Kasumi-1 (cell line): ENCODE results near the gene NT5M.
A peak's percentile ranks its signal among the peaks of the same experiment; 100 is the strongest.

Experiments used
- DNase-seq, 2 experiments: peaks; one replicate each; lab custom pipeline; 2025; lab: John Stamatoyannopoulos, UW

The NT5M gene

DNA sequence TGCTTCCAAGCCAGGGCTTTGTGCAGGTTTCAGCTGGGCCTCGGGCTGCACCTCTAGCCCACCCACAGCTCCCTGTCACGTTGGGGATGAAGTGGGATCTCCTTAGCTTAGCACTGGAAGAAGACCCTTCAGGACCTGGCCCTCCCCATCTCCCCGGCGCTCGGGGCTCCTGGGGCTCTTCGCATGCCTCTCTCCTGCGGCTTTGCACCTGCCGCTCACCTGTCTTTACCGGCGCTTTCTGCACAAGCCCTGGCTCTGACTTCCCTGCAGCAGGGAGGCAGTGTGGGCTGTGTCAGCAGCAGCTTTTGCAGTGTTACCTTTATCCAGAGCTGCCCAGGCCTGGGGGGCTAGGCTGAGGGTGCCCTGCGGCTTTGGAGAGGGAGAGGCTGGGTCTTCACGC is 52.3 kb downstream of the NT5M start:
- no peak for DNase-seq

- peak; percentile 37 to 62 for DNase-seq
These were observed 53.2 kb downstream of the NT5M start for GRCh38 chr17:17356149-17356930.

- no peak for DNase-seq
These were observed 53.7 kb downstream of the NT5M start for GRCh38 chr17:17356931-17357270.

DNA sequence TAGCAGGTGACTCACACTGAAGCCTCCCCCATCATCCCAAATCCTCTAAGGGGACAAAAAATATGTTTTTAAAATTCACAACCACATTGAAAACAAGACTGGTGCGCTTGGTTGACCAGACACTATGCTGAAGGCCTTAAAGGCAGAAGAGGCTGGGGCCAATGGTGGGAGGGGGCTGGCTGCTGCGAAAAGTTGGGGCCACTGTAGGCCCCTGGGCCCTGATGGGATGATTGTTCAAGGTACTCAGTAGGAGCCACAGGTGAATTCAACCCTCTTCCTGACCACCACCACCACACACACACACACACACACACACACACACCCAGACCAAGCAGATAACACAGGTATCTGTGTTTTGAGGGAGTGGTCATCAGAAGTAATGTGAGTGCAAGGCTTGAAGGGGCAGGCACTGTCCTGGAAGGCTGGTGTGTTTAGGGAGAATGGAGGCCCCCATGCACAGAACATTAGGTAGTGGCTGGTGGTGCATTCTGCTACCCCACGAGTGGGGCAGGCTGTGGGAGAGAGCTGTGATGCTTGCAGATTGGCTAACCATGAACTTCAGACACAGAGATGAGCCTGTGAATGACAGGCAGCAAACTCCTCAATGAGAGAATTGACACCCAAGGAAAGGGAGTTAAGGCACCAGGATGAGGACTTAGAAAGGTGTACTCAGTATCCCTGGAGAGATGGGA is 55.0 kb downstream of the NT5M start:
- DNase-seq: no peak

GRCh38 chr17:17358866-17359265 is 55.7 kb downstream of the NT5M start:
- no peak for DNase-seq

DNA sequence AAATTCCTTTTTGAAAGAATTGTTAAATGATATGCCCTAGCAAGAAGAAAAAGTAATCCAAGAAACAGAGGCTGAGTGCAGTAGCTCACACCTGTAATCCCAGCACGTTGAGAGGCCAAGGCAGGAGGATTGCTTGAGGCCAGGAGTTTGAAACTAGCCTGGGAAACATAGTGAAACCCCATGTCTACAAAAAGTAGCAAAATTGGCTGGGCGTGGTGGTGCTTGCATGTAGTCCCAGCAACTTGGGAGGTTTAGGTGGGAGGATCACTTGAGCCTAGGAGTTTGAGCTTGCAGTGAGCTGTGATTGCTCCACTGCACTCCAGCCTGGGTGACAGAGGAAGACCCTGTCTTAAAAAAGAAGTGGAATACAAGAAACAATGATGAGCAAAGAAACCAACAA is 56.1 kb downstream of the NT5M start:
- no peak for DNase-seq

GRCh38 chr17:17360087-17360730 is 57.0 kb downstream of the NT5M start:
- DNase-seq: no peak

DNA sequence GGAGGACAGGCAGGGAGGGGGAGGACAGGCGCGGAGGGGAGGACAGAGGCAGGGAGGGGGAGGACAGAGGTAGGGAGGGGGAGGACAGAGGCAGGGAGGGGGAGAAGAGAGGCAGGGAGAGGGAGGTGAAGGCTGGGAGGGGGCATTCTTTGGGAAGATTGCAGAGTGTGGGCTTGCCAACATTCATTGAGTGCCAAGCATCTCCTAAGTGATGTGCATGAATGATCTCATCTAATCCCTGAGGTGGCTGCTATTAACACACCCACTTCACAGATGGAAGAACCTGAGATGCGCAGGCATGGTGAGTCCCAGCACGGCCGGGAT is 58.3 kb downstream of the NT5M start:
- no peak for DNase-seq

- no peak for DNase-seq
These were observed 58.8 kb downstream of the NT5M start for GRCh38 chr17:17361867-17362539.

DNA sequence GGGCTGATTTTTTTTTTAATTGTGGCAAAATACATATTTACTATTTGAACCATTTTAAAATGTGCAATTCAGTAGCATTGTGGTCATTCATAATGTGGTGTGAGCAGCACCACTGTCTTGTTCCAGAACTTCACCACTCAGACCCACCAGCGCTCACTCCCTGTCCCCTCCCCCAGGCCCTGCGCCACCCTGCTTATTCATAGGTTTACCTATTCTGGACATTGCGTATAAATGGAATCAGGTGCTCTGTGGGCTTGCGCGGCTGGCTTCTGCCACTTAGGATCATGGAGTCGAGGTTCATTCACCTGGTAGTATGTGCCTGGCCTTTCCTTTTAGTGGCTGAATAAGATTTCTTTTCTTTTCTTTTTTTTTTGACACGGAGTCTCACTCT is 59.4 kb downstream of the NT5M start:
- no peak for DNase-seq

DNA sequence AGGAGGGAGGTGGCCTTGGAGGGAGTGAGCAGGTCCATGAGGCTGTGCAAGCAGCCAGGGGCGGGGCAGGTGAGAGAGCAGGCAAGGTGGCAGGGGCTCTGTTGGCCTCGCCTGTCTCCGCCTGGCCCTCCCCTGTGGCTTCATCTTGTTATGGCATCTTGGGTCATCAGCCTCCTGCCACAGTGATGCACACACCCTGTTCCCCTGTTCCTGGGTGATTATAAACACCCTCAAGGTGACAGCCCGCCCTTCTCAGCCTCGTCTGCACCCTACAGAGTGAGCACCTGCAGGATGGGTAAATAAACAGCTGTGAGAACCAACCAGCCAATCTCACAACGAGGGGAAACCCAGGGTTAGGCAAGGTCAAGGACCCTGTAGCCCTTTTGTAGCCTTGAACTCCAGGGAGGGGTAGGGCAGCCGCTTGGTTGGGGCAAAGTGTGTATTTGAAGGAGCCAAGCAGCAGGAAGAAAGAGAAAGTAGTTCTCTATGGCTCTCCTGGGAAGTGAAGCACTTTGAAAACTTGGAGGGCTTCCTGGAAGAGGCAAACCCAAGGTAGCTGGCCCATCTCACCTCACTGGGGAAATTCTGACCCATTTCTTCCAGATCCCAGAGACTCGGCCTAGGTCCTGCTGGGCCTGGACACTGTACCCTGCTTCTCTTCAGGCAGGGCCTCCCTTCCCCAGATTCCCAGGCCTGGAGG is 60.6 kb downstream of the NT5M start:
- no peak for DNase-seq

GRCh38 chr17:17364338-17364667 is 61.1 kb downstream of the NT5M start:
- no peak for DNase-seq

- DNase-seq: no peak
These were observed 62.4 kb downstream of the NT5M start for GRCh38 chr17:17365476-17366110.

GRCh38 chr17:17366235-17366634 is 63.1 kb downstream of the NT5M start:
- DNase-seq: no peak

DNA sequence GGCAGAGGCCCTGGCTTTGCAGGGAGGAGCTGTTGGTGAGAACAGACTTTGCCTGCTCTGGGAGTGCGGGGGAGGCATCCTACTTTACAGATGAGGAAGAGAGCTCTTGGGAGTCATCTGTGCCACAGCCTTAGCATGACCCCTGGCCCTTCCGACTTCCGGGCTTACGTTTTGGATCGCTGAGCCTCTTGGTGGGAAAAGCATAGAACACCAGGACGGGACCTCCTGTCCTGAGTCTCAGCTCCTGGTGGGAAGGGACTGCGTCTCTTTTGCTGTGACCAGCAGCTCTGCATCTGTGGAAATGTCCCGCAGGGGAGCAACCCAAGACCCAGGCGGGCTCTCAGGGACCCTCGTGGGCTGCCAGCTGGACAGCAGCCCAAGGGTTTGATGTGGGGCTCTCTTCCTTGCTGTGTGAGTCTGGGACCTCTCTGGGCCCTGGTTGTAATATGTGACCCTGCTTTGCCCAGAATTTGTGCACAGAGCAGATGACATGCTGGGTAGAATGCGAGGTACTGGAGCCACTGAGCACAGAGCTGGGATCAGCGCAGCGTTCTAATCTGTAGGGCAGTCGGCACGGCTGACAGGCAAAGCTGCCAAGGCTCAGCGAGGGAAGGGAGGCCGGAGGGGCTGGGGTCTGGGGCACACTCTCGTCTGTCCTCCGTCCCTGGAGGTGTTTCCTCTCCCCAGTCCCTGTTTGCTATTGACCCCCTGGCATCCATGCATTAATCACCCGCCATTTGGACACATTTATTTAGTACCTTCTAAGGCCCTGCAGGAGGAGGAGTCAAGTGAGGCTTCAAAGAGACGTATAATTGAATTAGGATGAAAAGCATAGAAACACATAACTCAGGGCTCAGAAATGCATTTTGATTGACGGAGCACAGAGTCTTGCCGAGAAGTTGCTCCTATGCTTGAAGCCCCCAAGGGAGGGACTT is 64.0 kb downstream of the NT5M start:
- peak in 1 of 2 experiments; percentile 1 for DNase-seq

DNA sequence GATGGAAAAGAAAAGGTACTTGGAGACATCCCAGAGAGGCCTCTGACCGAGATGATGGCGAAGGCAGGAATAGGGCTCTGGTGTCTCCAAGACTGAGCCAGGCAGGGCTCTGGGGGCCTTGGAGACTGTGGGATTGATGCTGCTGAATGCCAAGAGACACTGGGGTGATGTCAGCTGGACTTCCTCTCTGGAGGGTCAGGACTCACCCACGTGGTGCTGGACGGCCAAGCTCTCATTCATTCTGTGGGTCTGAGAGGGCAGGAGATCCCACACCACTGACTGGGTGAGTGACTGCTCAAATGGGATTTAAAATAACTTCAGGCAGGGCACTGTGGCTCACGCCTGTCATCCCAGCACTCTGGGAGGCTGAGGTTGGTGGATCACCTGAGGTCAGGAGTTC is 64.8 kb downstream of the NT5M start:
- no peak for DNase-seq

- no peak for DNase-seq
These were observed 67.5 kb downstream of the NT5M start for GRCh38 chr17:17370711-17371110.

- DNase-seq: no peak
These were observed 69.8 kb downstream of the NT5M start for GRCh38 chr17:17372856-17373520.

- DNase-seq: no peak
These were observed 72.7 kb downstream of the NT5M start for GRCh38 chr17:17375841-17376240.

DNA sequence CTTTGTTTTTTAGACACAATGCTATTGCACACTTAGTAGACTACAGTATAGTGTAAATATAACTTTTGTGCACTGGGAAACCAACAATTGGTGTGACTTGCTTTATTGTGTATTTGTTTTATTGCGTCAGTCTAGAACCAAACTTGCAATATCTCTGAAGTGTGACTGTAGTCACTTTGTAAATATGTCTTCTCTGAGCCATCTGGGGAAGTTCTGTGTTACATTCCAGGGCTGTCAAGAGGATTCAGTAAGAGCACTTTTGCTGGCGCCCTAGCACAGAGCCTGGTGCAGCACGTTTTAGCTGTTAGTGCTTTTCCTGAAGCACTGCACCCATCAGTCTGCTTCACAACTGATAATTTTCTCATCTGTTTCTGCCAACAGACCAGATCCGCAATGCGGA is 73.2 kb downstream of the NT5M start:
- DNase-seq: no peak
